GM12878 (cell line): ENCODE data around the gene ATP6V1F. TPM values are rescaled to one million over a fixed set of nuclear protein-coding genes. Genes with fewer than 3 reads are reported as not detected.

ENCODE experiments used
- ATAC-seq: fragments of 200-7000 bp; cut with Tn5 transposase; 3 replicates; pipeline ENCODE4 v1.9.1; 2020; ENCODE audit warnings: mild to moderate bottlenecking, moderate library complexity
- BruUV-seq: library from RNA; stranded (reverse); fragments of 400-500 nt; replicated peaks from 2 replicates; lab custom pipeline; 2021; lab: Mats Ljungman, UMichigan
- CTCF ChIA-PET: fragments of 300-600 bp; sonication (Branson Sonifier 250); formaldehyde crosslinking; extraction: SDS; loops from one replicate; lab custom pipeline; 2021; ENCODE audit warnings: inconsistent platforms; lab: Yijun Ruan, JAX
- POLR2A ChIA-PET: fragments of 350-600 bp; formaldehyde crosslinking; extraction: SDS; loops from one replicate; lab custom pipeline; 2021; ENCODE audit warnings: inconsistent platforms; lab: Charles Lee
- RAD21 ChIA-PET: fragments of 300-600 bp; sonication (Branson Sonifier 250); formaldehyde crosslinking; loops from one replicate; lab custom pipeline; 2023; ENCODE audit warnings: antibody characterized with exemption; ENCODE audit not compliant: unreplicated experiment; lab: Charles Lee
- SMC1A ChIA-PET: fragments of 300-600 bp; sonication (Branson Sonifier 250); formaldehyde crosslinking; loops from one replicate; lab custom pipeline; 2023; ENCODE audit not compliant: unreplicated experiment, uncharacterized antibody; lab: Charles Lee
- DNase-seq: peaks from one replicate; pipeline ENCODE4 v3.0.0-alpha.2; 2011; ENCODE audit warnings: low read depth, low spot score
- FAIRE-seq: peaks from 3 replicates; lab custom pipeline; 2011; peaks lifted over from hg19 to GRCh38; lab: Jason Lieb, UNC
- H2AFZ ChIP-seq: 2 replicates; pipeline ENCODE4 v1.6.0; 2011; ENCODE audit warnings: low read depth, low read length, control low read depth; ENCODE audit not compliant: control insufficient read depth
- H3K27ac ChIP-seq: 2 replicates; pipeline ENCODE4 v1.5.1; 2011; ENCODE audit warnings: control low read depth; ENCODE audit not compliant: control insufficient read depth, insufficient read depth
- H3K27me3 ChIP-seq, 2 experiments: replicated peaks in 1 of 2; 2 replicates each; pipeline versions ENCODE4 v1.6.0 to v1.6.1; 2011; ENCODE audit warnings: low read length in 1 of 2; ENCODE audit not compliant: control insufficient read depth in 2 of 2, insufficient read depth in 2 of 2
- H3K36me3 ChIP-seq, 2 experiments: 2 replicates each; pipeline ENCODE4 v1.5.1; 2011; ENCODE audit warnings: low read length in 1 of 2; ENCODE audit not compliant: control insufficient read depth in 2 of 2, insufficient read depth in 2 of 2
- H3K4me1 ChIP-seq: 2 replicates; pipeline ENCODE4 v1.6.1; 2011; ENCODE audit warnings: mild to moderate bottlenecking, low read length, moderate library complexity, mixed read lengths; ENCODE audit not compliant: control insufficient read depth, insufficient read depth
- H3K4me2 ChIP-seq: 2 replicates; pipeline ENCODE4 v1.6.0; 2011; ENCODE audit warnings: control low read depth; ENCODE audit not compliant: control insufficient read depth, insufficient read depth
- H3K4me3 ChIP-seq: fragments of 200-600 bp; sonication (generic); 2 replicates; pipeline ENCODE4 v1.5.1; 2016
- H3K79me2 ChIP-seq: 2 replicates; pipeline ENCODE4 v1.6.0; 2011; ENCODE audit warnings: low read length; ENCODE audit not compliant: control insufficient read depth, insufficient read depth
- H3K9ac ChIP-seq: 2 replicates; pipeline ENCODE4 v1.8.0; 2011; ENCODE audit warnings: low read length, control low read depth, mixed read lengths; ENCODE audit not compliant: control insufficient read depth, insufficient read depth
- H3K9me3 ChIP-seq: replicated peaks from 3 replicates; pipeline ENCODE4 v1.5.1; 2011; ENCODE audit warnings: mild to moderate bottlenecking, low read length; ENCODE audit not compliant: control insufficient read depth, insufficient read depth
- H4K20me1 ChIP-seq: 2 replicates; pipeline ENCODE4 v1.6.0; 2011; ENCODE audit not compliant: control insufficient read depth, insufficient read depth
- CHD4 ChIP-seq: fragments of 200-600 bp; sonication (generic); IDR thresholded peaks from 2 replicates; pipeline ENCODE4 v1.6.1; 2016; ENCODE audit warnings: mild to moderate bottlenecking
- EED ChIP-seq: sonication (generic); IDR thresholded peaks from 2 replicates; pipeline ENCODE4 v1.6.1; 2016; ENCODE audit warnings: antibody characterized with exemption, low read depth
- EP300 ChIP-seq, 2 experiments: fragments of 150-350 bp in 1 of 2; IDR thresholded peaks; 2 replicates each; pipeline ENCODE4 v1.6.1; 2011 to 2012; ENCODE audit warnings: low read depth in 2 of 2, low read length in 2 of 2, borderline replicate concordance in 1 of 2, improper control_type of control experiment in 1 of 2, inconsistent platforms in 1 of 2; ENCODE audit not compliant: control insufficient read depth in 1 of 2
- GABPA ChIP-seq: IDR thresholded peaks from 2 replicates; pipeline ENCODE4 v1.6.1; 2014; ENCODE audit warnings: antibody characterized with exemption, low read depth, mild to moderate bottlenecking, inconsistent platforms
- MEF2B ChIP-seq: fragments of 450-650 bp; IDR thresholded peaks from 2 replicates; pipeline ENCODE4 v1.6.1; 2018; ENCODE audit warnings: mild to moderate bottlenecking, moderate library complexity; ENCODE audit not compliant: partially characterized antibody, poor library complexity, severe bottlenecking
- MTA3 ChIP-seq: IDR thresholded peaks from 2 replicates; pipeline ENCODE4 v1.6.1; 2012; ENCODE audit warnings: low read length, inconsistent platforms, borderline replicate concordance
- NR2C2 ChIP-seq: IDR thresholded peaks from 2 replicates; pipeline ENCODE4 v1.6.1; 2011; ENCODE audit warnings: borderline replicate concordance, low read depth; ENCODE audit not compliant: control insufficient read depth, insufficient read length
- TCF7 ChIP-seq: IDR thresholded peaks from 2 replicates; pipeline ENCODE4 v1.6.1; 2014; ENCODE audit warnings: antibody characterized with exemption, borderline replicate concordance
- ZNF217 ChIP-seq: fragments of 450-650 bp; IDR thresholded peaks from 2 replicates; pipeline ENCODE4 v1.6.1; 2017; ENCODE audit warnings: antibody characterized with exemption, mild to moderate bottlenecking
- ZNF274 ChIP-seq: IDR thresholded peaks from one replicate; pipeline ENCODE4 v1.8.0; 2011; ENCODE audit not compliant: insufficient read length, insufficient read depth
- WGBS: methylation state at CpG from one replicate; pipeline ENCODE4 v1.1.6; 2016; ENCODE audit warnings: low lambda C conversion rate; ENCODE audit not compliant: insufficient replicate concordance, insufficient coverage; ENCODE audit errors: missing lambda C conversion rate; 5-methylcytosine and 5-hydroxymethylcytosine counted together
- in situ Hi-C: fragments of 300-500 bp; cut with MboI; formaldehyde crosslinking; loops from 9 replicates; pipeline ENCODE4 v1.14.3; 2018; ENCODE audit warnings: mixed read lengths
- intact Hi-C: fragments of 100-400 bp; cut with micrococcal nuclease; formaldehyde crosslinking; loops from one replicate; pipeline ENCODE4 v1.14.2; 2022; ENCODE audit not compliant: unreplicated experiment
- polyA plus RNA-seq, 11 experiments: library from polyadenylated mRNA; depleted of rRNA in 4 of 11; unstranded in 6 of 11; stranded (reverse) in 5 of 11; fragments of >200 nt; fragmentation: Nextera tagmentation in 4 of 11; fragmentation: Illumina TruSeq in 1 of 11; extraction: Ambion mirVana in 4 of 11; extraction: Trizol in 1 of 11; gene quantifications; 1 replicate in 1 of 11; 2 replicates in 10 of 11; pipeline versions ENCODE4 v1.2.1 to v1.2.3, GENCODE V29; 2011 to 2016; ENCODE audit warnings: inconsistent platforms in 2 of 11, missing spikeins in 2 of 11, low read depth in 1 of 11
- total RNA-seq, 4 experiments: library from RNA; depleted of rRNA in 3 of 4; stranded (reverse); fragments of >200 nt in 3 of 4; fragmentation: Illumina TruSeq in 1 of 4; extraction: Trizol in 1 of 4; gene quantifications; 2 replicates each; pipeline versions ENCODE4 v1.2.1 to v1.2.3, GENCODE V29; 2013 to 2021
- TF ChIP-seq, protein P1 (sequence below): IDR thresholded peaks from 2 replicates; pipeline ENCODE4 v1.6.1; 2011; ENCODE audit warnings: low read depth, low read length, improper control_type of control experiment, borderline replicate concordance
- TF ChIP-seq, protein P2 (sequence below): fragments of 450-650 bp; formaldehyde crosslinking; IDR thresholded peaks from 2 replicates; pipeline ENCODE4 v1.5.0; 2022; ENCODE audit warnings: mild to moderate bottlenecking, missing genetic modification characterization
- TF ChIP-seq, protein P3 (sequence below): fragments of 450-650 bp; IDR thresholded peaks from 2 replicates; pipeline ENCODE4 v1.6.1; 2017; ENCODE audit warnings: mild to moderate bottlenecking, low read depth, inconsistent platforms; ENCODE audit not compliant: poor library complexity, severe bottlenecking
- TF ChIP-seq, protein P4 (sequence below): IDR thresholded peaks from 2 replicates; pipeline ENCODE4 v1.6.1; 2012; ENCODE audit warnings: low read depth, low read length, improper control_type of control experiment
- TF ChIP-seq, protein P5 (sequence below): IDR thresholded peaks from 2 replicates; pipeline ENCODE4 v1.6.1; 2011; ENCODE audit warnings: borderline replicate concordance, low read depth, mild to moderate bottlenecking, moderate library complexity, low read length; ENCODE audit not compliant: insufficient read depth, poor library complexity, severe bottlenecking

ATP6V1F gene
- total and polyA plus RNA-seq, 10 of the 15 experiments (the other 5 are each of a cell fraction or from before 2014, with no cell fraction given) = 111 to 343 (median 203) TPM

DNA sequence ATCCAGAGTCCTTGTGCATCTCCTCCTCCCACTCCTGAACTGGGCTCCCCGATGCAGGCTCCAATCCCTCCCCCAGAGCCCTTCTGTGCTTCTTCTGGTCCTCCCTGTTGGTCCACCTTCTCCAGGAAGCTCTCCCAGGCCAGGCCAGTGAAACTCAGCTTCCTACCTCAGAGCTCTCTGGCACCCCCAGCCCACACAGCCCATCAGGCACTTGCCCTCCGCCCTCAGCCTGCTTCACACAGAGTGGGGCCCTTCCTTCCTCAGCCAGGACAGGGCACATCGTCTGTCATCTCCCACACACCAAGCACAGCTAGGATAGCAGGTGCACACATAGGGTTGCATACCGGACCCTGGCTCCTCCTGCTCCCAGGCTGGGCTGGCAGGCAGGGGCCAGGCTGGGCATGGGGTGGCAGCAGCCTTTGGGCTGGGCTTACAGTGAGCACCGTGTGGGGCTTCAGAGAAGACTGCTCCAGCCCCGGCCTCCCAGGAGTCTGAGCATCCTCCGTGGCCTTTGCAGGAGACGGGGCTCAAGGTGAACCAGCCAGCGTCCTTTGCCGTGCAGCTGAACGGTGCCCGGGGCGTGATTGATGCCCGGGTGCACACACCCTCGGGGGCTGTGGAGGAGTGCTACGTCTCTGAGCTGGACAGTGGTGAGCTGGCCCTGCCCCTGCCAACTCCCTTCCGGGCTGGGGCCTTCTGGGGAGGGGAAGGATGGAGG lies 6.5 kb upstream of the ATP6V1F start:
- DNase-seq = no peak
- no peak overlapping the region for H3K9ac ChIP-seq
- no peaks in the 10 kb centered on the region for H3K36me3 ChIP-seq
- no peak overlapping the region for H3K4me3 ChIP-seq
- 49% methylated on average over 17 of the region's 17 CpGs for WGBS
- no peaks in the 10 kb centered on the region for H3K79me2 ChIP-seq
- no TSS peak for BruUV-seq
- no peak overlapping the region for H2AFZ ChIP-seq
- H3K9me3 ChIP-seq = no peaks in the 10 kb centered on the region
- POLR2A ChIA-PET = no interaction called here
- H4K20me1 ChIP-seq = no peaks in the 10 kb centered on the region
- H3K27me3 ChIP-seq = no peaks in the 10 kb centered on the region
- CTCF ChIA-PET = no interaction called here
- in situ Hi-C loops (no loop called here), intact Hi-C loops (no loop called here)
- ATAC-seq = no peak; the same call in 1 of the 3 replicates
- no peak for FAIRE-seq
- RAD21 ChIA-PET = no interaction called here
- SMC1A ChIA-PET = no interaction called here
- H3K27ac ChIP-seq = no peak overlapping the region
- H3K4me1 ChIP-seq = no peaks in the 10 kb centered on the region; the same call in 1 of the 2 replicates
- H3K4me2 ChIP-seq = no peak overlapping the region
- TF ChIP-seq CHD4 (no peak), TCF7 (no peak), ZNF274 (no peak), ZNF217 (no peak), EP300 (IDR thresholded peaks at IDR 0.05; ENCODE audit: borderline replicate concordance in 1 of 2, control insufficient read depth in 1 of 2, low read depth in 2 of 2, low read length in 2 of 2) (no peak), GABPA (no peak), EED (no peak), MTA3 (no peak), NR2C2 (no peak), MEF2B (no peak)
- TF ChIP-seq, protein P1, sequence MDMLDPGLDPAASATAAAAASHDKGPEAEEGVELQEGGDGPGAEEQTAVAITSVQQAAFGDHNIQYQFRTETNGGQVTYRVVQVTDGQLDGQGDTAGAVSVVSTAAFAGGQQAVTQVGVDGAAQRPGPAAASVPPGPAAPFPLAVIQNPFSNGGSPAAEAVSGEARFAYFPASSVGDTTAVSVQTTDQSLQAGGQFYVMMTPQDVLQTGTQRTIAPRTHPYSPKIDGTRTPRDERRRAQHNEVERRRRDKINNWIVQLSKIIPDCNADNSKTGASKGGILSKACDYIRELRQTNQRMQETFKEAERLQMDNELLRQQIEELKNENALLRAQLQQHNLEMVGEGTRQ = no peak
- TF ChIP-seq, protein P2, sequence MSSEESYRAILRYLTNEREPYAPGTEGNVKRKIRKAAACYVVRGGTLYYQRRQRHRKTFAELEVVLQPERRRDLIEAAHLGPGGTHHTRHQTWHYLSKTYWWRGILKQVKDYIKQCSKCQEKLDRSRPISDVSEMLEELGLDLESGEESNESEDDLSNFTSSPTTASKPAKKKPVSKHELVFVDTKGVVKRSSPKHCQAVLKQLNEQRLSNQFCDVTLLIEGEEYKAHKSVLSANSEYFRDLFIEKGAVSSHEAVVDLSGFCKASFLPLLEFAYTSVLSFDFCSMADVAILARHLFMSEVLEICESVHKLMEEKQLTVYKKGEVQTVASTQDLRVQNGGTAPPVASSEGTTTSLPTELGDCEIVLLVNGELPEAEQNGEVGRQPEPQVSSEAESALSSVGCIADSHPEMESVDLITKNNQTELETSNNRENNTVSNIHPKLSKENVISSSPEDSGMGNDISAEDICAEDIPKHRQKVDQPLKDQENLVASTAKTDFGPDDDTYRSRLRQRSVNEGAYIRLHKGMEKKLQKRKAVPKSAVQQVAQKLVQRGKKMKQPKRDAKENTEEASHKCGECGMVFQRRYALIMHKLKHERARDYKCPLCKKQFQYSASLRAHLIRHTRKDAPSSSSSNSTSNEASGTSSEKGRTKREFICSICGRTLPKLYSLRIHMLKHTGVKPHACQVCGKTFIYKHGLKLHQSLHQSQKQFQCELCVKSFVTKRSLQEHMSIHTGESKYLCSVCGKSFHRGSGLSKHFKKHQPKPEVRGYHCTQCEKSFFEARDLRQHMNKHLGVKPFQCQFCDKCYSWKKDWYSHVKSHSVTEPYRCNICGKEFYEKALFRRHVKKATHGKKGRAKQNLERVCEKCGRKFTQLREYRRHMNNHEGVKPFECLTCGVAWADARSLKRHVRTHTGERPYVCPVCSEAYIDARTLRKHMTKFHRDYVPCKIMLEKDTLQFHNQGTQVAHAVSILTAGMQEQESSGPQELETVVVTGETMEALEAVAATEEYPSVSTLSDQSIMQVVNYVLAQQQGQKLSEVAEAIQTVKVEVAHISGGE (CRISPR knock-in tag) = no peak
- TF ChIP-seq, protein P3, sequence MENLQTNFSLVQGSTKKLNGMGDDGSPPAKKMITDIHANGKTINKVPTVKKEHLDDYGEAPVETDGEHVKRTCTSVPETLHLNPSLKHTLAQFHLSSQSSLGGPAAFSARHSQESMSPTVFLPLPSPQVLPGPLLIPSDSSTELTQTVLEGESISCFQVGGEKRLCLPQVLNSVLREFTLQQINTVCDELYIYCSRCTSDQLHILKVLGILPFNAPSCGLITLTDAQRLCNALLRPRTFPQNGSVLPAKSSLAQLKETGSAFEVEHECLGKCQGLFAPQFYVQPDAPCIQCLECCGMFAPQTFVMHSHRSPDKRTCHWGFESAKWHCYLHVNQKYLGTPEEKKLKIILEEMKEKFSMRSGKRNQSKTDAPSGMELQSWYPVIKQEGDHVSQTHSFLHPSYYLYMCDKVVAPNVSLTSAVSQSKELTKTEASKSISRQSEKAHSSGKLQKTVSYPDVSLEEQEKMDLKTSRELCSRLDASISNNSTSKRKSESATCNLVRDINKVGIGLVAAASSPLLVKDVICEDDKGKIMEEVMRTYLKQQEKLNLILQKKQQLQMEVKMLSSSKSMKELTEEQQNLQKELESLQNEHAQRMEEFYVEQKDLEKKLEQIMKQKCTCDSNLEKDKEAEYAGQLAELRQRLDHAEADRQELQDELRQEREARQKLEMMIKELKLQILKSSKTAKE = no peak
- TF ChIP-seq, protein P4, sequence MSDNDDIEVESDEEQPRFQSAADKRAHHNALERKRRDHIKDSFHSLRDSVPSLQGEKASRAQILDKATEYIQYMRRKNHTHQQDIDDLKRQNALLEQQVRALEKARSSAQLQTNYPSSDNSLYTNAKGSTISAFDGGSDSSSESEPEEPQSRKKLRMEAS = no peak
- TF ChIP-seq, protein P5, sequence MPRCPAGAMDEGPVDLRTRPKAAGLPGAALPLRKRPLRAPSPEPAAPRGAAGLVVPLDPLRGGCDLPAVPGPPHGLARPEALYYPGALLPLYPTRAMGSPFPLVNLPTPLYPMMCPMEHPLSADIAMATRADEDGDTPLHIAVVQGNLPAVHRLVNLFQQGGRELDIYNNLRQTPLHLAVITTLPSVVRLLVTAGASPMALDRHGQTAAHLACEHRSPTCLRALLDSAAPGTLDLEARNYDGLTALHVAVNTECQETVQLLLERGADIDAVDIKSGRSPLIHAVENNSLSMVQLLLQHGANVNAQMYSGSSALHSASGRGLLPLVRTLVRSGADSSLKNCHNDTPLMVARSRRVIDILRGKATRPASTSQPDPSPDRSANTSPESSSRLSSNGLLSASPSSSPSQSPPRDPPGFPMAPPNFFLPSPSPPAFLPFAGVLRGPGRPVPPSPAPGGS = no peak
